Measurements from ENCODE around the gene LPIN1. TPM values are rescaled to one million over a fixed set of nuclear protein-coding genes. Genes with fewer than 3 reads are reported as not detected.

The LPIN1 gene
- polyA plus RNA-seq, 2 of the 4 experiments (the other 2 are of a cell fraction) = 19.2 to 27.5 TPM

DNA sequence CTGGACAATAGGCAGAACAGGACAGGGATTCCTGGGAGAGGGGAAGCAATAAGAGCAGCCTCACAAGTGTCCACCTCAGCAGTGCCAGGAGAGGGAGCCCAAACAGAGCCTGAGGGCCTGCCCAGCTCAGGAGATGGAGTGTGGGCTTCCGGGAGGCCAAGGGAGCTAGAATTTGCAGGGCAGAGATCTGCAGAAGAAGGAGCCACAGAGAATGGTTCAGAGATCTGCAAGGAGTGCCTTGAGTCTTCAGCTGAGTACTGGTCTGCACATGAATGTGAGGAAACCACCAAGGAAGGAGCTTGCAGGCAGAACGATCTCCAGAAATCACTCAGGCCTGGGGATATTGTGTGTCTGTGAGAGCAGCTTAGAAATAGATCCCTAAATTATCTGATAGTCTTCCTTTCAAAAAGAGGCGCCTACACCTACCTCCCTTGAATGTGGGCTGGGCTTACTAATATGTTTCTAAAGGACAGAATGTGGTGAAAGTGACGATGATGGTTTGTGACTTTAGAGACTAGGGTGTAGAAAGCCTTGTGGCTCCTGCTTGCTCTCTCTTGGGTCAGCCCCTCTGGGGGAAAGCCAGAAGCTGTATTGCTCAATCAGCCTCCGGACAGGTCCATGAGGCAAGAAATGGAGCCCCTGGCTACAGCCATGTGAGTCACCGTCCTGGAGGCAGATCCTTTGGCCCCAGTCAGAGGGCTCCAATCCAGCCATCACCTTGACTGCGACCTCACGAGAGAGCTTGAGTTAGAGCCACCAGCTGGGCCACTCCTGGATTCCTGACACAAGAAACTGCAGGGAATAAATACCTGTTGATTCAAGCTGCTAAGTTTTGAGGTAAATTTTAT is 7.6 kb upstream of the LPIN1 start:
- POLR2A ChIA-PET = interaction anchor here (0.6 kb wide), 1 partner anchor 52 kb away, joined by 4 read pairs; no protein-coding TSS in a partner anchor

GRCh38 chr2:11740723-11741122 is 5.7 kb upstream of the LPIN1 start:
- POLR2A ChIA-PET = no interaction called here

More for the DNA sequence above, 7.6 kb upstream of the LPIN1 start:
- Histone ChIP-seq H3K9me3 (no peaks in the 10 kb centered on the region), H3K4me1 (peaks cover 27% of the 10 kb centered on the region), H3K27ac (peak overlapping the region; percentile 4 to 66; a peak in 4 of 6 replicates), H3K4me3 (no peak overlapping the region), H3K4me2 (peak overlapping the region; percentile 38)
- CTCF ChIA-PET = interaction anchor here (0.8 to 13.3 kb wide), 17 partner anchors 8 to 50 kb away, joined by 3 to 83 read pairs (median 6); partner anchors contain the start of gene LPIN1
- FAIRE-seq (no peak), DNase-seq (ENCODE audit: low read depth in 1 of 2, low spot score in 1 of 2) (peak; percentile 40 to 67), ATAC-seq (peak; percentile 91 to 95)
- 62% methylated on average over 8 of the region's 8 CpGs for WGBS (ENCODE audit: missing lambda C conversion rate)
- TF ChIP-seq GATA3 (IDR thresholded peaks at IDR 0.05; ENCODE audit: borderline replicate concordance) (no peak), MAZ (IDR thresholded peaks at IDR 0.05; ENCODE audit: borderline replicate concordance, low read depth, low read length) (no peak), CEBPB (IDR thresholded peaks at IDR 0.05) (peak; percentile 74 to 88; a peak in 3 of 4 replicates), KDM5A (IDR thresholded peaks at IDR 0.05) (no peak), RAD21 (conservative IDR thresholded peaks at IDR 0.05 in 1 of 2, IDR thresholded peaks at IDR 0.05 in 1 of 2) (peak; percentile 54 to 72), FOSL2 (IDR thresholded peaks at IDR 0.05) (no peak), FOSL2 (CRISPR knock-in tag; IDR thresholded peaks at IDR 0.05) (peak; percentile 48; the same call in 1 of the 2 replicates), HOXB13 (CRISPR knock-in tag; IDR thresholded peaks at IDR 0.05; ENCODE audit: low read depth) (no peak), CHD4 (IDR thresholded peaks at IDR 0.05; ENCODE audit: borderline replicate concordance) (no peak), NFE2L2 (conservative IDR thresholded peaks at IDR 0.05; ENCODE audit: low read length) (no peak), SREBF2 (IDR thresholded peaks at IDR 0.05) (no peak), JUN (IDR thresholded peaks at IDR 0.05) (no peak), MYC (IDR thresholded peaks at IDR 0.05; ENCODE audit: borderline replicate concordance, low read length) (no peak), ZC3H11A (IDR thresholded peaks at IDR 0.05) (no peak), ZSCAN20 (CRISPR knock-in tag; IDR thresholded peaks at IDR 0.05) (no peak), SMC3 (IDR thresholded peaks at IDR 0.05) (peak; percentile 50; the same call in 2 of the 3 replicates)
- TF ChIP-seq, protein P1, sequence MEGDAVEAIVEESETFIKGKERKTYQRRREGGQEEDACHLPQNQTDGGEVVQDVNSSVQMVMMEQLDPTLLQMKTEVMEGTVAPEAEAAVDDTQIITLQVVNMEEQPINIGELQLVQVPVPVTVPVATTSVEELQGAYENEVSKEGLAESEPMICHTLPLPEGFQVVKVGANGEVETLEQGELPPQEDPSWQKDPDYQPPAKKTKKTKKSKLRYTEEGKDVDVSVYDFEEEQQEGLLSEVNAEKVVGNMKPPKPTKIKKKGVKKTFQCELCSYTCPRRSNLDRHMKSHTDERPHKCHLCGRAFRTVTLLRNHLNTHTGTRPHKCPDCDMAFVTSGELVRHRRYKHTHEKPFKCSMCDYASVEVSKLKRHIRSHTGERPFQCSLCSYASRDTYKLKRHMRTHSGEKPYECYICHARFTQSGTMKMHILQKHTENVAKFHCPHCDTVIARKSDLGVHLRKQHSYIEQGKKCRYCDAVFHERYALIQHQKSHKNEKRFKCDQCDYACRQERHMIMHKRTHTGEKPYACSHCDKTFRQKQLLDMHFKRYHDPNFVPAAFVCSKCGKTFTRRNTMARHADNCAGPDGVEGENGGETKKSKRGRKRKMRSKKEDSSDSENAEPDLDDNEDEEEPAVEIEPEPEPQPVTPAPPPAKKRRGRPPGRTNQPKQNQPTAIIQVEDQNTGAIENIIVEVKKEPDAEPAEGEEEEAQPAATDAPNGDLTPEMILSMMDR (IDR thresholded peaks at IDR 0.05) = peak; percentile 49
- TF ChIP-seq, protein P2, sequence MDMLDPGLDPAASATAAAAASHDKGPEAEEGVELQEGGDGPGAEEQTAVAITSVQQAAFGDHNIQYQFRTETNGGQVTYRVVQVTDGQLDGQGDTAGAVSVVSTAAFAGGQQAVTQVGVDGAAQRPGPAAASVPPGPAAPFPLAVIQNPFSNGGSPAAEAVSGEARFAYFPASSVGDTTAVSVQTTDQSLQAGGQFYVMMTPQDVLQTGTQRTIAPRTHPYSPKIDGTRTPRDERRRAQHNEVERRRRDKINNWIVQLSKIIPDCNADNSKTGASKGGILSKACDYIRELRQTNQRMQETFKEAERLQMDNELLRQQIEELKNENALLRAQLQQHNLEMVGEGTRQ (IDR thresholded peaks at IDR 0.05) = no peak

More at GRCh38 chr2:11740723-11741122, 5.7 kb upstream of the LPIN1 start:
- Histone ChIP-seq H3K27ac (peak overlapping the region in 1 of 2 experiments; percentile 90; a peak in 4 of 6 replicates), H3K4me3 (no peak overlapping the region), H3K9me3 (no peaks in the 10 kb centered on the region), H3K4me1 (peaks cover 41% of the 10 kb centered on the region), H3K4me2 (no peak overlapping the region)
- TF ChIP-seq FOSL2 (IDR thresholded peaks at IDR 0.05) = no peak
- TF ChIP-seq FOSL2 (CRISPR knock-in tag; IDR thresholded peaks at IDR 0.05) = no peak
- no peak for TF ChIP-seq CHD4 (IDR thresholded peaks at IDR 0.05; ENCODE audit: borderline replicate concordance)
- no peak for TF ChIP-seq GATA3 (IDR thresholded peaks at IDR 0.05; ENCODE audit: borderline replicate concordance)
- TF ChIP-seq REST (IDR thresholded peaks at IDR 0.05) = no peak
- TF ChIP-seq ZC3H11A (IDR thresholded peaks at IDR 0.05) = no peak
- no peak for TF ChIP-seq ATOH8 (CRISPR knock-in tag; IDR thresholded peaks at IDR 0.05; ENCODE audit: low read depth)
- TF ChIP-seq NPAS2 (CRISPR knock-in tag; IDR thresholded peaks at IDR 0.05; ENCODE audit: borderline replicate concordance) = no peak
- no peak for TF ChIP-seq CBX8 (IDR thresholded peaks at IDR 0.05)
- TF ChIP-seq, protein P3, sequence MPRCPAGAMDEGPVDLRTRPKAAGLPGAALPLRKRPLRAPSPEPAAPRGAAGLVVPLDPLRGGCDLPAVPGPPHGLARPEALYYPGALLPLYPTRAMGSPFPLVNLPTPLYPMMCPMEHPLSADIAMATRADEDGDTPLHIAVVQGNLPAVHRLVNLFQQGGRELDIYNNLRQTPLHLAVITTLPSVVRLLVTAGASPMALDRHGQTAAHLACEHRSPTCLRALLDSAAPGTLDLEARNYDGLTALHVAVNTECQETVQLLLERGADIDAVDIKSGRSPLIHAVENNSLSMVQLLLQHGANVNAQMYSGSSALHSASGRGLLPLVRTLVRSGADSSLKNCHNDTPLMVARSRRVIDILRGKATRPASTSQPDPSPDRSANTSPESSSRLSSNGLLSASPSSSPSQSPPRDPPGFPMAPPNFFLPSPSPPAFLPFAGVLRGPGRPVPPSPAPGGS (IDR thresholded peaks at IDR 0.05) = no peak
- no peak for TF ChIP-seq HES2 (IDR thresholded peaks at IDR 0.05)
- TF ChIP-seq MAZ (IDR thresholded peaks at IDR 0.05; ENCODE audit: borderline replicate concordance, low read depth, low read length) = no peak
- no peak for TF ChIP-seq CHD2 (IDR thresholded peaks at IDR 0.05; ENCODE audit: low read length, partially characterized antibody)
- no peak for TF ChIP-seq MAX (IDR thresholded peaks at IDR 0.05)
- no peak for TF ChIP-seq JUN (IDR thresholded peaks at IDR 0.05)
- no peak for TF ChIP-seq HOXA7 (CRISPR knock-in tag; IDR thresholded peaks at IDR 0.05)
- no peak for TF ChIP-seq HOXB13 (CRISPR knock-in tag; IDR thresholded peaks at IDR 0.05; ENCODE audit: low read depth)
- no peak for TF ChIP-seq KDM1A (IDR thresholded peaks at IDR 0.05; ENCODE audit: low read depth)
- ATAC-seq = no peak
- CTCF ChIA-PET = interaction anchor here (0.6 to 13.3 kb wide), 13 partner anchors 8 to 120 kb away, joined by 3 to 83 read pairs (median 4); no protein-coding TSS in a partner anchor
- no peak for FAIRE-seq
- DNase-seq (ENCODE audit: low read depth in 1 of 2, low spot score in 1 of 2) = no peak
- WGBS (ENCODE audit: missing lambda C conversion rate) = 87% methylated on average over 3 of the region's 3 CpGs

Measured in A549 (cell line).